Neuronal stem cell (in vitro differentiated cells): ENCODE results near the gene S1PR4.

Experiments used
- DNase-seq: peaks from one replicate; pipeline ENCODE4 v3.0.0-alpha.2; 2013; ENCODE audit warnings: low spot score
- H2AFZ ChIP-seq: one replicate; pipeline ENCODE4 v1.6.1; 2013; ENCODE audit warnings: mild to moderate bottlenecking, low read length, inconsistent platforms
- H2AK5ac ChIP-seq: 2 replicates; pipeline ENCODE4 v1.6.1; 2013; ENCODE audit warnings: low read depth, mild to moderate bottlenecking, inconsistent platforms, low read length, moderate library complexity, mixed read lengths
- H2BK120ac ChIP-seq: 2 replicates; pipeline ENCODE4 v1.6.1; 2013; ENCODE audit warnings: low read depth, mild to moderate bottlenecking, inconsistent platforms, low read length, moderate library complexity, mixed read lengths
- H2BK12ac ChIP-seq: one replicate; pipeline ENCODE4 v1.6.1; 2013; ENCODE audit warnings: low read length, inconsistent platforms
- H2BK15ac ChIP-seq: 2 replicates; pipeline ENCODE4 v1.6.1; 2013; ENCODE audit warnings: mild to moderate bottlenecking, low read length, inconsistent platforms, mixed read lengths
- H2BK5ac ChIP-seq: one replicate; pipeline ENCODE4 v1.6.1; 2013; ENCODE audit warnings: inconsistent platforms, mild to moderate bottlenecking, low read length, moderate library complexity
- H3K14ac ChIP-seq: one replicate; pipeline ENCODE4 v1.6.1; 2013; ENCODE audit warnings: low read length, inconsistent platforms
- H3K18ac ChIP-seq: 2 replicates; pipeline ENCODE4 v1.6.1; 2013; ENCODE audit warnings: low read length, inconsistent platforms
- H3K23ac ChIP-seq: 2 replicates; pipeline ENCODE4 v1.6.1; 2013; ENCODE audit warnings: low read depth, mild to moderate bottlenecking, mixed read lengths, low read length, inconsistent platforms; ENCODE audit not compliant: poor library complexity
- H3K27ac ChIP-seq: replicated peaks from 3 replicates; pipeline ENCODE4 v1.5.1; 2013; ENCODE audit warnings: low read length, inconsistent platforms
- H3K27me3 ChIP-seq, 3 experiments: 2 replicates each; pipeline ENCODE4 v1.6.1; 2013; ENCODE audit warnings: low read length in 3 of 3, mild to moderate bottlenecking in 2 of 3, inconsistent platforms in 1 of 3, low read depth in 1 of 3, mixed read lengths in 1 of 3, moderate library complexity in 1 of 3; ENCODE audit not compliant: control insufficient read depth in 3 of 3, insufficient read depth in 3 of 3
- H3K36me3 ChIP-seq, 2 donors: replicated peaks in 1 of 2; 2 replicates each; pipeline ENCODE4 v1.6.1; 2013; ENCODE audit warnings: low read length in 2 of 2; ENCODE audit not compliant: control insufficient read depth in 2 of 2, insufficient read depth in 2 of 2
- H3K4ac ChIP-seq: 2 replicates; pipeline ENCODE4 v1.6.1; 2013; ENCODE audit warnings: inconsistent platforms, mild to moderate bottlenecking, low read length, moderate library complexity
- H3K4me1 ChIP-seq, 2 donors: 1 replicate in 1 of 2; 2 replicates in 1 of 2; pipeline ENCODE4 v1.6.1; 2013; ENCODE audit warnings: low read length in 2 of 2, low read depth in 1 of 2; ENCODE audit not compliant: control insufficient read depth in 2 of 2, insufficient read depth in 1 of 2
- H3K4me2 ChIP-seq: one replicate; pipeline ENCODE4 v1.6.1; 2013; ENCODE audit warnings: mild to moderate bottlenecking, low read length, inconsistent platforms; ENCODE audit not compliant: insufficient read depth, poor library complexity, severe bottlenecking
- H3K4me3 ChIP-seq, 2 donors: 2 replicates each; pipeline ENCODE4 v1.5.1; 2013; ENCODE audit warnings: low read length in 2 of 2, mild to moderate bottlenecking in 2 of 2, inconsistent platforms in 1 of 2, moderate library complexity in 1 of 2
- H3K79me1 ChIP-seq: one replicate; pipeline ENCODE4 v1.6.1; 2013; ENCODE audit warnings: low read depth, mild to moderate bottlenecking, inconsistent platforms, low read length, moderate library complexity
- H3K9ac ChIP-seq: one replicate; pipeline ENCODE4 v1.6.1; 2013; ENCODE audit warnings: mild to moderate bottlenecking, low read depth, low read length, inconsistent platforms; ENCODE audit not compliant: poor library complexity
- H3K9me3 ChIP-seq, 2 donors: replicated peaks in 1 of 2; 2 replicates each; pipeline versions ENCODE3 to v1.6.1; 2013; ENCODE audit warnings: low read length in 2 of 2, mild to moderate bottlenecking in 2 of 2, inconsistent platforms in 1 of 2, low read depth in 1 of 2, mixed read lengths in 1 of 2, moderate library complexity in 1 of 2; ENCODE audit not compliant: control insufficient read depth in 2 of 2, insufficient read depth in 1 of 2
- H4K8ac ChIP-seq: one replicate; pipeline ENCODE4 v1.6.1; 2013; ENCODE audit warnings: low read depth, mild to moderate bottlenecking, inconsistent platforms, low read length, moderate library complexity
- H4K91ac ChIP-seq: one replicate; pipeline ENCODE4 v1.6.1; 2013; ENCODE audit warnings: low read length, low read depth, mild to moderate bottlenecking, inconsistent platforms; ENCODE audit not compliant: poor library complexity
- WGBS, 2 donors: extraction: QIAGEN DNeasy Blood & Tissue Kit; methylation state at CpG; one replicate each; pipeline ENCODE4 v1.1.7; 2013; ENCODE audit warnings: missing lambda C conversion rate in 2 of 2, mixed read lengths in 1 of 2; ENCODE audit not compliant: insufficient read length in 2 of 2, insufficient replicate concordance in 1 of 2; ENCODE audit errors: extremely low coverage in 2 of 2; 5-methylcytosine and 5-hydroxymethylcytosine counted together

S1PR4 gene

GRCh38 chr19:3161453-3161852 is 17.1 kb upstream of the S1PR4 start:
- H4K8ac ChIP-seq, result no peak overlapping the region
- H3K27ac ChIP-seq, result no peak overlapping the region
- H2BK15ac ChIP-seq, result no peak overlapping the region
- DNase-seq, result no peak
- no peaks in the 10 kb centered on the region for H3K4me1 ChIP-seq
- H3K9me3 ChIP-seq, result peaks cover 0 to 2% of the 10 kb centered on the region in 2 donors
- H2BK5ac ChIP-seq, result no peak overlapping the region
- H3K14ac ChIP-seq, result no peak overlapping the region
- no peak overlapping the region for H2BK12ac ChIP-seq
- no peak overlapping the region for H3K4ac ChIP-seq
- H3K23ac ChIP-seq, result no peak overlapping the region
- no peak overlapping the region for H3K18ac ChIP-seq
- H2AK5ac ChIP-seq, result no peak overlapping the region
- no peak overlapping the region for H3K4me2 ChIP-seq
- peaks cover 2% of the 10 kb centered on the region for H3K79me1 ChIP-seq
- H3K9ac ChIP-seq, result no peak overlapping the region
- H3K27me3 ChIP-seq, result peaks cover 0 to 4% (median 2%) of the 10 kb centered on the region in 3 experiments
- no peak overlapping the region for H2AFZ ChIP-seq
- H2BK120ac ChIP-seq, result no peak overlapping the region
- no peaks in the 10 kb centered on the region for H3K36me3 ChIP-seq
- no peak overlapping the region for H3K4me3 ChIP-seq
- WGBS, 2 donors, result no CpG with 5 or more reads among the region's 4 CpGs
- H4K91ac ChIP-seq, result no peak overlapping the region

- Histone ChIP-seq H4K91ac (no peak overlapping the region), H3K27ac (no peak overlapping the region), H3K4me1 (no peaks in the 10 kb centered on the region), H2BK15ac (peak overlapping the region; percentile 84), H3K18ac (peak overlapping the region; percentile 80), H2BK120ac (no peak overlapping the region), H2AK5ac (peak overlapping the region; percentile 91), H2BK12ac (peak overlapping the region; percentile 84), H3K79me1 (peaks cover 2% of the 10 kb centered on the region), H3K9me3 (peaks cover 0 to 2% of the 10 kb centered on the region in 2 donors), H2AFZ (peak overlapping the region; percentile 26), H3K14ac (no peak overlapping the region), H2BK5ac (peak overlapping the region; percentile 90), H3K36me3 (no peaks in the 10 kb centered on the region), H3K23ac (peak overlapping the region; percentile 80), H4K8ac (peak overlapping the region; percentile 92), H3K27me3 (peaks cover 0 to 4% (median 0%) of the 10 kb centered on the region in 3 experiments), H3K4me2 (no peak overlapping the region), H3K4ac (peak overlapping the region; percentile 97), H3K9ac (no peak overlapping the region), H3K4me3 (no peak overlapping the region)
- no CpG with 5 or more reads among the region's 38 CpGs for WGBS, 2 donors
- no peak for DNase-seq
Measured at GRCh38 chr19:3162418-3163229, 15.9 kb upstream of the S1PR4 start.

GRCh38 chr19:3163230-3163886 is 15.2 kb upstream of the S1PR4 start:
- Histone ChIP-seq H3K4me2 (no peak overlapping the region), H2BK12ac (no peak overlapping the region), H2BK5ac (no peak overlapping the region), H2AK5ac (peak overlapping the region; percentile 91), H3K79me1 (peaks cover 2% of the 10 kb centered on the region), H4K8ac (no peak overlapping the region), H3K23ac (peak overlapping the region; percentile 80), H3K4me3 (no peak overlapping the region), H3K14ac (no peak overlapping the region), H2BK120ac (no peak overlapping the region), H3K27ac (no peak overlapping the region), H2BK15ac (no peak overlapping the region), H2AFZ (peak overlapping the region; percentile 52), H4K91ac (no peak overlapping the region), H3K18ac (peak overlapping the region; percentile 80), H3K9ac (no peak overlapping the region), H3K27me3 (peaks cover 0 to 4% (median 0%) of the 10 kb centered on the region in 3 experiments), H3K36me3 (no peaks in the 10 kb centered on the region), H3K4me1 (peaks cover 0 to 2% of the 10 kb centered on the region in 2 donors), H3K4ac (peak overlapping the region; percentile 97), H3K9me3 (peaks cover 0 to 2% of the 10 kb centered on the region in 2 donors)
- peak; percentile 69 for DNase-seq
- no CpG with 5 or more reads among the region's 27 CpGs for WGBS, 2 donors

GRCh38 chr19:3163943-3164342 is 14.6 kb upstream of the S1PR4 start:
- H3K27me3 ChIP-seq, result peaks cover 0 to 4% (median 0%) of the 10 kb centered on the region in 3 experiments
- H3K9ac ChIP-seq, result no peak overlapping the region
- DNase-seq, result no peak
- H3K4me1 ChIP-seq, result peaks cover 0 to 2% of the 10 kb centered on the region in 2 donors
- H2AK5ac ChIP-seq, result no peak overlapping the region
- no peak overlapping the region for H4K91ac ChIP-seq
- peak overlapping the region in 1 of 2 donors; percentile 39 for H3K4me3 ChIP-seq
- H3K9me3 ChIP-seq, result peaks cover 0 to 2% of the 10 kb centered on the region in 2 donors
- no peak overlapping the region for H2BK15ac ChIP-seq
- no peak overlapping the region for H3K4me2 ChIP-seq
- no peak overlapping the region for H3K23ac ChIP-seq
- peak overlapping the region; percentile 52 for H2AFZ ChIP-seq
- WGBS, 2 donors, result no CpG with 5 or more reads among the region's 7 CpGs
- H3K14ac ChIP-seq, result no peak overlapping the region
- no peaks in the 10 kb centered on the region for H3K36me3 ChIP-seq
- H3K27ac ChIP-seq, result no peak overlapping the region
- no peak overlapping the region for H2BK5ac ChIP-seq
- H3K4ac ChIP-seq, result no peak overlapping the region
- H3K79me1 ChIP-seq, result peaks cover 2% of the 10 kb centered on the region
- H2BK120ac ChIP-seq, result no peak overlapping the region
- H4K8ac ChIP-seq, result no peak overlapping the region
- no peak overlapping the region for H2BK12ac ChIP-seq
- peak overlapping the region; percentile 32 for H3K18ac ChIP-seq
